Uterus (tissue), 2 donors: ENCODE measurements around the gene MAN2A1.

ENCODE experiments used
- CTCF ChIP-seq, 4 experiments: fragments of 200-600 bp in 2 of 4; fragments of 450-650 bp in 2 of 4; sonication (generic) in 2 of 4; IDR thresholded peaks; one replicate each; pipeline ENCODE4 v1.5.1; 2016 to 2019; ENCODE audit warnings: antibody characterized with exemption in 4 of 4, mild to moderate bottlenecking in 2 of 4, moderate library complexity in 1 of 4
- POLR2A ChIP-seq, 2 donors: fragments of 450-650 bp; IDR thresholded peaks; one replicate each; pipeline ENCODE4 v1.6.1; 2016; ENCODE audit warnings: antibody characterized with exemption in 2 of 2, mild to moderate bottlenecking in 1 of 2, moderate library complexity in 1 of 2

GRCh38 chr5:109671136-109671535 is 18.6 kb upstream of the MAN2A1 start:
- no peak for TF ChIP-seq CTCF (IDR thresholded peaks at IDR 0.05)
- no peak for TF ChIP-seq POLR2A (IDR thresholded peaks at IDR 0.05)
